LNCaP clone FGC (cell line): ENCODE results near the gene MPPED2.

Experiments
- DNase-seq: peaks from one replicate; pipeline ENCODE4 v3.0.0-alpha.2; 2011; ENCODE audit warnings: low read depth
- H3K4me3 ChIP-seq: 2 replicates; pipeline ENCODE4 v1.5.1; 2011; ENCODE audit warnings: mild to moderate bottlenecking, low read depth, low read length, control low read depth
- CTCF ChIP-seq: IDR thresholded peaks from 2 replicates; pipeline ENCODE4 v1.5.1; 2012; ENCODE audit warnings: mild to moderate bottlenecking; ENCODE audit not compliant: control insufficient read depth, insufficient read depth; ENCODE audit errors: extremely low read depth

Gene MPPED2

DNA sequence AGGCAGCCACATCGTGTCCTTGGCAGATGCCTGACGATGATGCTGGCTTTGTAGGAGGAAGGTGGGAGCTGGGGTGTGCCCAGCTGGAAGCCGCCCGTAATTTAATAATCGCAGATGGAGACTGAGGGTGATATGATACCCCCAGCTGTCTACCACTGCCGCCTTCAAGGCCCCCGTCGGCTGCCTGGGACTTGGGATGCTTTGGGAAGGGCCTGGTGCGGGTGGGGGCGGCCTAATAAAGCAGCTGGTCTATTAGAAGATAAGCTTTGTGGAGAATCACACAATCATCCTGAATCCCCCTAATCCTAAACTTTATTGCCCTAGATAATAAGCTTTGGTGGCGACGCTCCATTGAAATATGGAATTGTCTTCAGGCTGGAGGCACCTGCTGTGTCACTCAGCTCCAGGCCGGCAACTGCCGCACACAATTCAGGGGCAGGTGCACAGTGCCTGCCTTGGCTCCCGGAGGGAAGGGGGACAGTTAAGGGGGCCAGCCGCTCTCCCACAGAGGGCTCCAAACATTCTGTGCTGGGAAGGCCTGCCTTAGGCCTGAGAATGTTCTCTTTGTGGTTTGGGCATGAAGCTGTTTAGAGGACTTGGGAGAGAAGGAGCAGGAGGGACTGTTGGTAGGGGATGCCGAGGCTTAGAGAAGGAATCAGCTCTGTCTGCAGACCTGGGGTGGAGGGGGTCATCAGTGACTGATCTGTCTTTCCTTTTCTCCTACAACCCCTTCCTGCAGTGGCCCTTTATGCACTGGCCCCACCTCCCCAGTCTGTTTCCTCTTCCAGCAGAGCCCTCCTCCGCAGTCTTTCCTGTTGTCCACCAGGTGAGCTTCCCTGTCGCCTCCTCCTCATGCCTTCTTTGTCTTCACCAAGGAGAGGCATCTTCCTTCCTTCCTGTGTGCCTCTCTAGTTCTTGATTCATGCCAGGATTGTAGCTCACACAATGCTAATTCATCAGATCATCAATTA lies 198.0 kb downstream of the MPPED2 start:
- no peak for DNase-seq
- no peak for TF ChIP-seq CTCF
- no peak overlapping the region for H3K4me3 ChIP-seq

DNA sequence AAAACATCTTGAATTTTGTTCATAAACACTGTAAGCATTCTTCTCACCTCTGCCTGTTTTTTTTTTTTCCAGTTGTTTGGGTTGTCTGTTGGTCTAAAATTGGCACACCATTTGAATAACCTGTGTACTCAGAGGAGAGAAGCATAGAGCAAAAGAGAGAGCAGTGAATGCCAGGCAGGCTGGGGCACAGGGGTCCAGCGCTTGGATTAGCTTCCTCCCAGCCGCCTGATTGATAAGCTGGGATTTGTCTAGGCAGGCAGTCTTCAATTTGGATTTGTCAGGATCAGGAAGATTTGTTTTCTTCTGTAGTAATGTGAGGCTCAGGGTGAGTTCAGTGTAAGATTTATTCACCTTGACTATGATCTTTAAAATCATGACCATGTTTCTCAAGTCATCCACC lies 204.3 kb downstream of the MPPED2 start:
- no peak for DNase-seq
- no peak overlapping the region for H3K4me3 ChIP-seq
- TF ChIP-seq CTCF = no peak

DNA sequence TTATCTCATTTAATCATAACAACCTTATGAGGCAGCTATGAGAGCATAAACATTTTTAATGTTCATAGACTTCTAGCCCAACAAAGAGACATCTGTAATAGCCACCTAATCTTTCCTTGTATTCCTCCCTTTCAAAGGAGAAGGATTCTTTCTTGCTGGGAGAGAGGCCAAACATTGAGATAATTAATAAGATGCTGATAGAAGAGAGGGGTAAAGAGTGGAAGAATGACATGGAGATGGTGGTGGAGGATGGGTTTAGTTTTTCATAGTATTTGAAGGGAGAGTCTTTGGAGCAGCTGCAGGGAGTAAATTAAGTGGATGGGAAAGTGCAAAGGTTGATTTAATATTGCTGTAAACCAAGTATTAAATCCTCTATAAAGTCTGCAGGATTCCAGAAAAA lies 205.3 kb downstream of the MPPED2 start:
- no peak for DNase-seq
- H3K4me3 ChIP-seq = no peak overlapping the region
- TF ChIP-seq CTCF = no peak

- no peak for DNase-seq
- H3K4me3 ChIP-seq = no peak overlapping the region
- TF ChIP-seq CTCF = no peak
Measured at GRCh38 chr11:30377347-30377746, 208.8 kb downstream of the MPPED2 start.

GRCh38 chr11:30370164-30370563 lies 216.0 kb downstream of the MPPED2 start:
- DNase-seq = peak; percentile 54
- TF ChIP-seq CTCF = no peak
- H3K4me3 ChIP-seq = no peak overlapping the region

GRCh38 chr11:30368394-30368793 lies 217.8 kb downstream of the MPPED2 start:
- no peak for DNase-seq
- no peak overlapping the region for H3K4me3 ChIP-seq
- TF ChIP-seq CTCF = no peak

DNA sequence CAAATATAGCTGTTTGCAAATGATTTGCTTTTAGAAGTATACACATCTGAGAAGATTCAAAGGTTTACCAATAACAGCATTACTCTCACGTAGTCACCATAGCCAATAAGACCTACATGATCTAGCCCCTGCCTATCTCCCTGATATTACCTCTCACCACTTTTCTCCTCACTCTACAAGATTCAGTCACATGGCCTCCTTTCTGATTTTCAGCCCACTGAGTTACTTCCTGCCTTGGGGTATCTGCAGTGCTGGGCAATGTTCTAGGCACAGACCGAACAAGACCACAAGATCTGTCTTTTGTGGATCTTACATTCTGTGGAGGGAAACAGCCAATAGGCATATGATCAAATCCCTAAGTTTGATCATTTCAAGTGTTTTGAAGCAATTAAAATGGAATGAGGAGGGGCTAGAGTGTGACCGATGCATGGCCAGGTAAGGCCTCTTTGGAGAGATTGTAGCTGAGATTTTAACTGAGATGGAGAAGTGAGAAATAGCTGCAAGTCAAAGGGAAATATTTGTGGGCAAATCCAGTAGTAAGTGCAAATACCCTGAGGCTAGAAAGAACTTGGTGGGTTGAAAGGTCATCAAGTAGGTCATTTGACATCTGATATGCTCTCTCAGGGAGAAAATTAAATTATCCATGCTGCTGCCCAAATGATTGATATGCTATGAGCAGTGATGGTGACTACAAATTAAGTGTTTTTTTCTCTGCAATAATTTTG lies 220.2 kb downstream of the MPPED2 start:
- H3K4me3 ChIP-seq = no peak overlapping the region
- TF ChIP-seq CTCF = no peak
- DNase-seq = no peak
